Ovary (tissue), 3 donors: ENCODE results near the gene TMEM79.

ENCODE experiments used
- EP300 ChIP-seq: sonication (generic); formaldehyde crosslinking; IDR thresholded peaks from one replicate; pipeline ENCODE4 v1.6.1; 2017; ENCODE audit warnings: antibody characterized with exemption
- POLR2A ChIP-seq: fragments of 450-650 bp; IDR thresholded peaks from one replicate; pipeline ENCODE4 v1.6.1; 2017; ENCODE audit warnings: antibody characterized with exemption, mild to moderate bottlenecking, moderate library complexity
- TF ChIP-seq, protein P1 (sequence below), 3 donors: fragments of 450-650 bp in 2 of 3; fragments of 200-600 bp in 1 of 3; IDR thresholded peaks; one replicate each; pipeline versions ENCODE4 v1.5.1 to v1.8.0; 2016 to 2022; ENCODE audit warnings: antibody characterized with exemption in 3 of 3, mild to moderate bottlenecking in 1 of 3
- donor health status: DM: no; HTN: no; CAD: no.

DNA sequence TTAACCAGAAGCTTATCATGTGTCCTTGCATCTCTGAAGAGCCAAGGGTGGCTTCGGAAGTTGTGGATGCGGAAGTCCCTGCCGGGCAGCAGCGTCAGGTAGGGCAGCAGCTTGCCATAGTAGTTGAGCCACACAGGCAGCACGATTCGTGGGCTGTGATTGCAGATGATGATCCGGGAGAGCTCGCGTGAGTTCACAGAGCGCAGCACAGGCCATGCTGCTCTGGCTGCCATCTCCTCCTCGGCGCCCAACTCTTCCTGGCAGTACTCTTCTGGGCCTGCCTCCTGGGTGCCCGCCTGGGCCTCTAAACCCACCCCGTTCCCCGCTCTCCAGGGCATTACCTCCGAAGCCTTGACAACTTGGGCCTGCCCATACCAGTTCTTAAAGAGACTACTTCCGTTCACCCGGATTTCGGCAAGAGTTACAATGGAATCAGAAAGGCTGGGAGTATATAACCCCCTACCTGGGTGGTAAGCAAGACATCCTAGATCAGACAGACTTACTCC, 14.8 kb downstream of the TMEM79 start, which contains the start of gene VHLL:
- TF ChIP-seq, protein P1, sequence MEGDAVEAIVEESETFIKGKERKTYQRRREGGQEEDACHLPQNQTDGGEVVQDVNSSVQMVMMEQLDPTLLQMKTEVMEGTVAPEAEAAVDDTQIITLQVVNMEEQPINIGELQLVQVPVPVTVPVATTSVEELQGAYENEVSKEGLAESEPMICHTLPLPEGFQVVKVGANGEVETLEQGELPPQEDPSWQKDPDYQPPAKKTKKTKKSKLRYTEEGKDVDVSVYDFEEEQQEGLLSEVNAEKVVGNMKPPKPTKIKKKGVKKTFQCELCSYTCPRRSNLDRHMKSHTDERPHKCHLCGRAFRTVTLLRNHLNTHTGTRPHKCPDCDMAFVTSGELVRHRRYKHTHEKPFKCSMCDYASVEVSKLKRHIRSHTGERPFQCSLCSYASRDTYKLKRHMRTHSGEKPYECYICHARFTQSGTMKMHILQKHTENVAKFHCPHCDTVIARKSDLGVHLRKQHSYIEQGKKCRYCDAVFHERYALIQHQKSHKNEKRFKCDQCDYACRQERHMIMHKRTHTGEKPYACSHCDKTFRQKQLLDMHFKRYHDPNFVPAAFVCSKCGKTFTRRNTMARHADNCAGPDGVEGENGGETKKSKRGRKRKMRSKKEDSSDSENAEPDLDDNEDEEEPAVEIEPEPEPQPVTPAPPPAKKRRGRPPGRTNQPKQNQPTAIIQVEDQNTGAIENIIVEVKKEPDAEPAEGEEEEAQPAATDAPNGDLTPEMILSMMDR (IDR thresholded peaks at IDR 0.05), result no peak
- no peak for TF ChIP-seq POLR2A
- TF ChIP-seq EP300, result no peak
